CD4-positive, alpha-beta T cell treated with Interleukin-17A for 1 hour (primary cell): Measurements from ENCODE around the gene MAN2B2.

ENCODE experiments used
- DNase-seq: peaks from one replicate; pipeline ENCODE4 v3.0.0-alpha.2; 2020

MAN2B2 gene

DNA sequence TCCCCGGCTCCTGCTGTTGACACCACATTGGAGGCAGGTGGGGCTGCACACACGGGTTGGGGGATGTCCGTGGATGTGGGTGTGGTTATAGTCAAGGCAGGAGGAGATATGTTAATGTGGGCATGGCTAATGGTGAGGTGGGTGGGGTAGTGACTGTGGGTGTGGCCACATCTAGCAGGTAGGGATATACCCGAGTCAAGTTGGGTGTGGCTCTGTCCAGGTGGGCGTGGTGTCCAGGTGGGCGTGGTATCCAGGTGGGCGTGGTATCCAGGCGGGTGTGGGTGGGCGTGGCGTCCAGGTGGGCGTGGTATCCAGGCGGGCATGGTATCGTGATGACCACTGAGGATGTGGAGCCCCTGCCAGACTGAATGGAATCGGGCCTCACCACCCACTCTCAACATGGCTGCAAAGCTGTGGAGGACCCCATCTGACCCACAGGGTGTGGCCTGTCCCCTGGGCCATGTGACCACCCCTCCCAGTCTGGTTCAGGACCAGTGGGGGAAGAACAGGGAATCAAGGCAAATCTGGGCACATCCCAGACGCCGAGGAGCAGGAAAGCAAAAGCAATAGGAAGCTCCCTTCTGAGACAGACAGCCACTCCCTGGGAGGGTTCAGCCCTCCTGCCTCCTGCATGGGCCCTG is 21.0 kb downstream of the MAN2B2 start:
- no peak for DNase-seq

DNA sequence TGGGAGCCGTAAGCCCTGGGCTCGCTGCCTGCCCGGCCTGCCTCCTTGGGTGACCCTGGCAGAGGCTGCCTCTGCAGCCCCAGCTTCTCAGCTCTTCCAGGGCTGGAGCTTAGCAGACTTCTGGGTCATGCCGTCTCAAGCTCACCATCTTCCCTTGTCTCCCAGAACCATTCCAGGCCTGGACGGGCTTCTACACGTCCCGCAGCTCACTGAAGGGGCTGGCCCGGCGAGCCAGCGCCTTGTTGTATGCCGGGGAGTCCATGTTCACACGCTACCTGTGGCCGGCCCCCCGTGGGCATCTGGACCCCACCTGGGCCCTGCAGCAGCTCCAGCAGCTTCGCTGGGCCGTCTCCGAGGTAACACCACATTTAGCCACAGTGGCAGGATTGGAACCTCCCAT is 22.0 kb downstream of the MAN2B2 start:
- DNase-seq = no peak

DNA sequence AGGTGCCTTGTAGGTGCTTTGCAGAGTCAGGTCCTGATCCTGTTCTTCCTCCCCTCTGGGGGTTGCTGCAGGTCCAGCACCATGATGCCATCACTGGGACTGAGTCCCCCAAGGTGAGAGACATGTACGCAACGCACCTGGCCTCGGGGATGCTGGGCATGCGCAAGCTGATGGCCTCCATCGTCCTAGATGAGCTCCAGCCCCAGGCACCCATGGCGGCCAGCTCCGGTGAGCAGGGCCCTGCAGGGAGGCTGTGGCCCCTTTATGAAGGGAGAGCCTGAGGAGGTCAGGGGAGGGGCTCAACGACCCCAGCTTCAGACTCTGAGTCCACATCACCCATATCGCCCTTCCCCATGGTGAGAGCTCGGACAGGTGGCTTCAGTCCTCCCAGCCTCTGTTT is 23.1 kb downstream of the MAN2B2 start:
- DNase-seq = no peak

DNA sequence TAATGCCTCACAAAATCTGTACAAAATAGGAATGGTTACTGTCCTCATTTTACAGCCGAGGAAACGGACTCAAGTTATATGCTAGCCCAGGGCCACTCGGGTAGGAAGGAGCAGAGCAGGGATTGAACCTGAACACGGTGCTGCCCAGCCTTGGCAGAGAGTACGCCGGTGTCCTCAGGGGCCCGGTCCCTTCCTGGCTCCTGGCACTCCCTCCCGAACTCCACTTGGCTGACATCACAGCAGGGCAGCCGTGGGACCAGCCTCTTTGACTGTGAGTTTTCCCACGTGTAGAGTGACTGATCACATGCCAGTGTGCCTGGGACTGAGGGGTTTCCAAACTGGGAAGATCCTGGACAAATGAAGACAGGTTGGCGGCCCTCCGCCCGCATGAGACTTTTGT is 23.7 kb downstream of the MAN2B2 start:
- no peak for DNase-seq

DNA sequence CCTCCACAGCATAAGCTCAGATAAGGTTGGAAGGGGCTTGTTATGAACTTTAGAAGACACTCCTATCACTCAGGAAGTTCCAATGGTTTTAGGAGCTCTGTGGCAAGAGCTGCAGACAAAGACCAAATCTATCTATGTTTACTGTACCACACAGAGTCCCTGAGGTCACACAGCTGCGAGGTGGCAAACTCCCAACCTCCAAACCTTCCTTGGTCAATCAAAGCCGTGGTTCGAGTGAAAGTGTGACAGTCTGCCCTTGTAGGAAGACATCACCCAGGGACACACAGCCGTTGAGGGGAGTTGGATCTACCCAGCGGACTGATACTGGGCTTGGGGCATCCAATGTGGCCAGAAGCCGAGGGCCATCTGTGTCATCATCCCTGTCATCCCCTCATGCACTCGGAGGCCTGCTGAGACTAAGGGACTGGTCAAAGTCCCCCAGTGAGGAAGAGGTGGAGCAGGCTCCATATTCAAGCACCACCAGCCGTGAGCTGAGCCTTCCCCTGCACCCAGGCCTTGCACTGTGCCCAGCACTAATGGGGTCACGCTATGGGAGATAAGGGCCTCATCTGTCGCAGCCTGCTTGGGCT is 26.8 kb downstream of the MAN2B2 start:
- DNase-seq = no peak

DNA sequence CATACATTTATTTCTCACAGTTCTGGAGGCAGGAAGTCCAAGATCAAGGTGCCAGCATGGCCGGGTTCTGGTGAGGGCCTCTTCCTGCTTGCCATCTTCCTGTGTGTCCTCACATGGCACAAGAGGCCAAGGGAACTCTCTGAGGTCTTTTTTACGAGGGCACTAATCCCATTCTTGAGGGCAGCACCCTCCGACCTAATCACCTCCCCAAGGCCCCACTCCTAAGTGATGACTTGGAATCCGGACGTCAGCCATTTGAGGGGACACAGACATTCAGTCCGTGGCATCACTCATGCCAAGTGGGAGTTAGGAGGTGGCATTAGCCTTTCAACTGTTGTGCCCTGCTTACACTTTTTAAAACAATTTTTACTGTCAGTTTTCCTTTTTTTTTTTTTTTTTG is 27.3 kb downstream of the MAN2B2 start:
- DNase-seq = no peak

DNA sequence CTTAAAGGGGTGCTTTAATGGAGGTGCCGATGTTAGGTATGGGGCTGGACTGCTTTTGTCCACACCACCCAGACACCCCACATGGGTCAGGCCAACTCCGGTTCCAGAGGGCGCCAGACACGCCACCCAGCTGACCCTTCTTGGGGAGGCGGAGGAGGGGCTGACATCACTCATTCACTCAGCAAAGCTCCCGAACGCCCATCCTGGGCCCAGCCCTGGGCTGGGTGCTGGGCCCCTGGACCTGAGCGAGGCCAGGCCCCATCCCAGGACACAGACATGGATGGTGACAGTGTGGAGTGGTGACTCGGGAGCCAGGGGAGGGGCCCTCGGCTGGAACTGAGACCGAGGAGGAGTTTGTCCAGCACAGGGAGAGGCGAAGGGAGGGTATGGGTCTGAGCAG is 28.1 kb downstream of the MAN2B2 start:
- no peak for DNase-seq

DNA sequence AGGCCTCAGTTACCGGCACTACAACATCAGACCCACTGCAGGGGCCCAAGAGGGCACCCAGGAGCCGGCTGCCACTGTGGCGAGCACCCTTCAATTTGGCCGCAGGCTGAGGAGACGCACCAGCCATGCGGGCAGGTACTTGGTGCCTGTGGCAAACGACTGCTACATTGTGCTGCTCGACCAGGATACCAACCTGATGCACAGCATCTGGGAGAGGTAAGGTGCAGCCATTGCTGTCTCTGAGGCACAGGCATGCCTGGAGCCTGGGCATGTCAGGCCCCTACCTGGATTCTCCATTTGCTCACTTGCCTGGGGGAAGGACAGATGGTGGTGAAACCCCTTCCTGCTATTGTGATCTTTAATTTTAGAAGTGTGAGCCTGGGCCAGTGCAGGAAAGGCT is 30.1 kb downstream of the MAN2B2 start:
- DNase-seq = no peak

DNA sequence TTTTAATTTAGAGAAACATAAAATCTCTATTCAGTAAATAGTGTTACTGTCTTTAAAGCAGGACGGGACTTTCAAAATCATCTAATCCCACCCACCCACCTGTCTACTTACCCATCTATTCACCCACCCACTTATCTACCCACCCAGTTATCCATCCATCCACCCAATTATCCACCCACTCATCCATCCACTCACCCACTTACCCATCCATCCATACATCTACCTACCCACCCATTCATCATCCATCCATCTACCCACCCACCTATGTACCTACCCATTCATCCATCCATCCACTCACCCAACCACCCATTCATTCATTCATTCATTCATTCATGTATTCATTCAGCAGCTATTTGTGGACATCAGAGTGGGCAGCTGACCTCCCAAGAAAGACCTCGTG is 30.6 kb downstream of the MAN2B2 start:
- DNase-seq = no peak

DNA sequence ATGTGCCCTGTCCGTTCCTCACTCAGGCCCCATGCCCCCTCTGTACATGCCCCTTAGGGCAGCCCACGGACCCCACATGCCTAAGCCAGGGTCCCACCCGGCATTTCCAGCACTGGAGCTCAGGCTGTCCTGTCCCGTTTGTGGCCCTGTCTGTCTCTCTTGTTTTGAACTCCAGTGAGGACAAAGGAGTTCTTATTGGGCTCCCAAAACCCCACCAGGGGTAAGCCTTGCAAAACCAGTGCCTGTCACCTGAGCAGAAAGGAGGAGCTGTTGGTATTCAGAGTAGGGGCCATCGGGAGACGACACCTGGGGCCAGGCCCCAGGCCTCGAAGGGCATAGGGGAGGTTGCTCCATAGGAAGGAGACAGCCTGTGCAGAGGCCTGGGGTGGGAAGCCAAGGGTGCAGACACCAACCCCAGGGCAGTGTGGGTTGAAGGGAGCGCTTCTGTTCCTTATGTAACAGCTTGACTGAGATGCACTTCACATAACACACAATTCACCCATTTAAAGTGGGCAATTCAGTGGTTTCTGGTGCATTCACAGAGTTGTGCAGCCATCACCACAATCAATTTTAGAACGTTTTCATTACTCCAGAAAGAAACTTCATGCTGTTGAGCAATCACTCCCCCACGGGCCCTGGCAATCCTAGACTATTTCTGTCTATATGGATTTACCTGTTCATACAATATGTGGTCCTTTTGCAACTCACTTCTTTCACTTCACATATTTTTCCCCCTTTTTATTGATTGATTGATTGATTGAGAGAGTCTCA is 31.7 kb downstream of the MAN2B2 start:
- DNase-seq = no peak

DNA sequence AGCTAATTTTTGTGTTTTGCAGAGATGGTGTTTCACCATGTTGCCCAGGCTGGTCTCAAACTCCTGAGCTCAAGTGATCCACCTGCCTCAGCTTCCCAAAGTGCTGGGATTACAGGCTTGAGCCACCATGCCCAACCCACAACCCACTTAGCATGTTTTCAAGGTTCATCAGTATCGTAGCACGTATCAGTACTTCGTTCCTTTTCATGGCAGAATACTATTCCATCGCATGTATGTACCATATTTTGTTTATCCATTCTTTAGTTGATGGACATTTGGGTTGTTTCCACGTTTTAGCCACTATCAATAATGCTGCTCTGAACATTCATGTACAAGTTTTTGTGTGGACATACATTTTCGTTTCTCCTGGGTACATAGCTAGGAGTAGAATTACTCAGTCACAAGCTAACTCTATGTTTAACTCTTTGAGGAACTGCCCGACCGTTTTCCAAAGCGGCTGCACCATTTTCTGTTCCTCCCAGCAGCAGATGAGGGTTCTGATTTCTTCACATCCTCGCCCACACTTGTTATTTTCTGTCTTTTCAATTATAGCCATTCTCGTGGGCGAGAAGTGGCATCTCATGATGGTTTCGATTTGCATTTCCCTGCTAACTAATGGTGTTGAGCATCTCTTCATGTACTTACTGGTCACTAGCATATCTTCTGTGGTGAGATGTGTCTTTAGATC is 32.5 kb downstream of the MAN2B2 start:
- no peak for DNase-seq

DNA sequence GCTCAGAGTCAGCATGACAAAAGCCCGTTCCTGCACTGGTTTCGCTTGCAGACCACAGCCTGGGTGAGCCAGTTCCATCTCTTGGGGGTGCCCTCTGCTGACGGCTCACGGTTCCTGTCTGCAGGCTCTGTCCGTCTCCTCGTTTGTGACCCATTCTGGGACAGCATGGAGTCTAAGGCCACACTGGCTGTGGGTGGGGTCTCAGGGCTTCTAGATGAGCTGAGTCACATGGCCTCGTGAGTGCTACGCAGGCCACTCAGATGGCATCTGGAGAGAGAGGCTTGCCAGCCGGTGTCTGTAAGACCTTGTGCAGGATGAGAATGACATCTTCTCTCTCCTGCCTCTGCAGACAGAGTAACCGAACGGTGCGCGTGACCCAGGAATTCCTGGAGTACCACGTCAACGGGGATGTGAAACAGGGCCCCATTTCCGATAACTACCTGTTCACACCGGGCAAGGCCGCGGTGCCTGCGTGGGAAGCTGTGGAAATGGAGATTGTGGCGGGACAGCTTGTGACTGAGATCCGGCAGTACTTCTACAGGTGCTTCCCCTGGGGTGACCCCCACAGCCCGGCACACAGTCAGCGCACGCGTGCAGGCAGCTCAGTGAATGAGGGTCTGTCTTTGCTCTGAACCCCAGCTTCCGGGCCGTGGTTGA is 33.9 kb downstream of the MAN2B2 start:
- no peak for DNase-seq

DNA sequence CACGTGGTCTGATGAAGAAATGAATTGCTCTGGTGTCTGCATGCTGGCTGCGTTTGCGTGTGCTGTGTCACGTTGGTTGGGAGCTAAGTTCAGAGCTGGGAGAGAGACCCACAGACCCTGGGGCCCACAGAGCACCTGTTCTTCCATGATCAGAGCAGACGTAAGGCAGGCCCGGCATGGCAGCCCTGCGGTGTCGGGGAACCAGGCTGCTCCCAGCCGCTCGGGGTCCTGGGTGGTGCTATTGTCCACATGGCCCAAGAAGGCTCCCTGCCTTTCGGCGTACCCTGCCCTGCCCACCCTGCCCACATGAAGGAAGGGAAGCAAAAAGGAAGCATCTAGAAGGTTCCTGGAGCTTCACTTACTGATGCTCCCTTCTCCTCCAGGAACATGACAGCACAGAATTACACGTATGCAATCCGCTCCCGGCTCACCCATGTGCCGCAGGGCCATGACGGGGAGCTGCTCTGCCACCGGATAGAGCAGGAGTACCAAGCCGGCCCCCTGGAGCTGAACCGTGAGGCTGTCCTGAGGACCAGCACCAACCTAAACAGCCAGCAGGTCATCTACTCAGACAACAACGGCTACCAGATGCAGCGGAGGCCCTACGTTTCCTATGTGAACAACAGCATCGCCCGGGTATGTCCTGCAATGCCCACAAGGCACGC is 34.6 kb downstream of the MAN2B2 start:
- DNase-seq = no peak

DNA sequence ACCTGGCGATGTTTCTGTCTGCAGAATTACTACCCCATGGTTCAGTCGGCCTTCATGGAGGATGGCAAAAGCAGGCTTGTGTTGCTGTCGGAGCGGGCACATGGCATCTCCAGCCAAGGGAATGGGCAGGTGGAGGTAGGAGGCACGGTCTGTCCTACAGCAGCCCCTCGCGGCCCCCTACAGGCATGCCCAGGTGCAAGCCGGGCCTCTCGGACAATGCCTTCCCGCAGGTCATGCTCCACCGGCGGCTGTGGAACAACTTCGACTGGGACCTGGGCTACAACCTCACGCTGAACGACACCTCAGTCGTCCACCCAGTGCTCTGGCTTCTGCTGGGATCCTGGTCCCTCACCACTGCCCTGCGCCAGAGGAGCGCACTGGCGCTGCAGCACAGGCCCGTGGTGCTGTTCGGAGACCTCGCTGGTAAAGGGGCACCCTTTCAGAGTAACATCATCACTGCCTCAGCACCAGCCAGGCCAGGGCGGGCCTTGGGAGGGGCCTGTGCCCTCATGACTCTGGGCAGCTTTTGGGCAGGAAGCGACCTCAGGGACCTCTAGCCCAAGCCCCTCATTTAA is 36.0 kb downstream of the MAN2B2 start:
- no peak for DNase-seq

DNA sequence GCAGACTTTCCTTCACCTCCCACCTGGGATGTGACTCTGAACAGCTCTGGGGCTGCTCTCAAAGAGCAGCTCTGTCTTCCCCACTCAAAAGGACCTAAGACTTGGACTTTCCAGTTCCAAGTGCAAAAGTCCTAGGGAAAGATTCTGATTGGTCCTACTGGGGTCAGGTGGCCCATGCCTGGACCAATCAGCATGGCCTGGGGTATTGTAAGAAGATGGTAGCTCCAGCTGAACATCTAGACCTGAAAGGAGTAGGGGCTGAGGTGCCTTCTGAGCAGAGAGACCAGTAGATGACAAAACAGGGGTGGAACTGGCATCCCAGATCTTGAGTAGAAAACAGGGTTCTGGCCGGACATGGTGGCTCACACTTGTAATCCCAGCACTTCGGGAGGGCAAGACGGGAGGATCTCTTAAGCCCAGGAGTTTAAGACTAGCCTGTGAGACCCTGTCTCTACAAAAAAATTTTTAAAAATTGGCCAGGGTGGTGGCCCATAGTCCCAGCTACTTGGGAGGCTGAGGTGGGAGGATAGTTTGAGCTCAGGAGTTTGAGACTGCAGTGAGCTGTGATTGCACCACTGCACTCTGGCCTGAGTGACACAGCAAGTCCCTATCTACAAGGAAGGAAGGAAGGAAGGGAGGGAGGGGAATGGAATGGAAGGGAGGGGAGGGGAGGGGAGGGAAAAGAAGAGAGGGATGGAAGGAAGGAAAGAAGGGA is 38.1 kb downstream of the MAN2B2 start:
- no peak for DNase-seq

DNA sequence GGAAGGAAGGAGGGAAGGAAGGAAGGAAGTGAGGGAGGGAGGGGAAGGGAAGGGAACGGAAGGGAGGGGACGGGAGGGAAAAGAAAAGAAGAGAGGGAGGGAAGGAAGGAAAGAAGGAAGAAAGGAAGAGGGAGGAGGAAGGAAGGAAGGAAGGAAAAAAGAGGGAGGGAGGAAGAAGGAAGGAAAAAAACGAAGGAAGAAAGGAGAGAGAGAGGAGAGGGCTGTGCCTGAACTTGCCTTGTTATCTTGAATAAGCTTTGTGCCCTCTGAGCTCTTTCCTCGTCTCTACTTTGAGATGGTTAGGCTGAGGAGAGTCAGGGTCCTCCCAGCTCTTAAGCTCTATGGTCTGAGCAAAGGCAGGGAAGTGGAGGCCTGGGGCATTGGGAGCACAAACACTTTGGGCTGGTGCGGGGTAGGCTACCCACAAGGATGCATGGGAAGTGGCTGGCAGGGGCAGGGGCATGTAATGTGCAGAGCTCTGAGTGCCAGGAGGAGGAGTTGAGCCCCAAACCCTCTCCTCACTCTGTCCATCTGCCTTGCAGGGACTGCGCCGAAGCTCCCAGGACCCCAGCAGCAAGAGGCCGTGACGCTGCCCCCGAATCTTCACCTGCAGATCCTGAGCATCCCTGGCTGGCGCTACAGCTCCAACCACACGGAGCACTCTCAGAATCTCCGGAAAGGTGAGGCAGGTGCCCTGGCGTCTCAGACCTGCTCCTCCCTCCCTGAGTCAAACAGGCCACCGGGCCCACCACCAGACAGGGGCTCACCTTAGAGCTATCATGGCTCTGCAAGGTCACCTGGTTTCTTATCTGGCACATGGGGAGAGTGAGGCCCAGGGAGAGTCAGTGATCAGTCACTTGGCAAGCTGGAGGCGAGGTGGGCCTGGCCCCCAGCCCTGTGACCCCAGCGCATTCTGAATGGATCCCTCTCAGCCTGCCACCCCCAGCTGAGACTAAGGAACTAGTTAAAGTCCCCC is 39.0 kb downstream of the MAN2B2 start:
- no peak for DNase-seq

DNA sequence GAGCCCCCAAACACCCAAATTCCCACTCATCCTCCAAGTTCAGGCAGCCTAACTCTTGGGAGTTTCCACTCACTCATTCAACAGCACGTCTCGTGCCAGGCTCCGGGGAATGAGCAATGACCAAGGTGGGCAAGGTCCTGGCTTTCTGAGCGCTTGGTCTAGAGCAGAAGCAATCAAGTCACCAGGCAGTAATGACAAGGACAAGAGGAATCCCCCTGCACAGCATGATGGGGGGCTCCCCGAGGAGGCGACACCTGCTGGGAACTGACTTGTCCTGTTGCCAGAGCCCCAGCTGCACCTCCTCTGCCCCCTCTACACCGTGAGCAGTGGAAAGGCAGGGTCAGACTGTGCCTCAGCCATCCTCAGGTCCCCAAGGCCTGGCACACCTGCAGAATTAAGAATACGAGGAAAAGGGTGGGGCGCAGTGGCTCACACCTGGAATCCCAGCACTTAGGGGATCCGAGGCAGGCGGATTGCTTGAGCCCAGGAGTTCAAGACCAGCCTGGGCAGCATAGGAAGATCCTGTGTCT is 39.8 kb downstream of the MAN2B2 start:
- DNase-seq = no peak

DNA sequence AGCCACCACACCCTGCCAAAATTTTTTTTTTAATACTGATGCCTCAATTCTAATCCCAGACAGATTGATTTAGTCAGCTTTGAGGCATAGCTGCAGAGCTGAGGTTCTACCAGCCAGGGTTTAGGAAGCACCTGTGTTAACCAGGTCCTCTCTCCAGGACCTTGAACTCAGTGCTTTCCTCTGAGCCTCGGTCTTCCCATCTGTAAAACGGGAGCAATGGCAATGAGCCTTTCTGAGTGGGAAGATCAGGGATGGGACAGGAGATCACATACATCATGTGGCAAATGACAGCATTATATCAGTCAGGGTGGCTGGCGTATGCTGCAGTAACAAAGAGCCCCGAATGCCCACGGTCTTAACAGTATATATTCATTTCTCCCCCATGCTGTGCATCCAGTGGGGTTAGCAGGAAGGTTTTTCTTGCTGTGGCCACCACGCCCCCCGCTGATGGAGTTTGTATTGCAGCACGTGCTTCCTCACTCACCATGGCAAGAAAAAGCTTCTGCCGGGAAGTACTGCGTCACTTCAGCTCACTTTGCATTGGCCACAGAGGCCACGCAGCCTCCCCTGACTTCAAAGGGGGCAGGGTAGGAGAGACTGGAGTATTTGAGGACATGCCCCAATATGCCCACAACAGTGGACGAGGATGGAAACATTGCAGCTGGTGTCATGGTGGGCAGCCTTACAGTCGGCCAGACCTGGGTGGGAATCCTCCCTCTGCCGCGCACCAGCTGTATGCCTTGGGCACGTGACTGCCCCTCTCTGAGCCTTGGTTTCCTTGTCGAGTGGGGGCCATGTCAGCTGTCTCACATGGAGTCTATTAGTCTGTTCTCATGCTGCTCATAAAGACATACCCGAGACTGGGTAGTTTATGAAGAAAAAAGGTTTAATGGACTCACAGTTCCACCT is 41.4 kb downstream of the MAN2B2 start:
- DNase-seq = no peak

DNA sequence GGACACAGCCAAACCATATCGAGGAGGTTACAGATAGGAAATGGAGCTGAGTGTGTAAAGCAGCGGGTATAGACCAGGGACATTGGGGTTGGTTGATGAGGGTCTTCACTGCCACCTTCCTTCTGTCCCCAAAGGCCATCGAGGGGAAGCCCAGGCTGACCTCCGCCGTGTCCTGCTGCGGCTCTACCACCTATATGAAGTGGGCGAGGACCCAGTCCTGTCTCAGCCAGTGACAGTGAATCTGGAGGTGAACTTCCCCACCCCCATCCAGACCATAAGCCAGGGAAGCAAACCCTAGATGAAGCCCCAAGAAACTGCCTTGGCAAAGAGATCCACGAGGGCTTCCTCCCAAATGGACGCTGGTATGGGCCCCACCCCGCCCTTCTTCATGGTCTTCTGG is 42.3 kb downstream of the MAN2B2 start:
- DNase-seq = no peak
